Cardiac septum (tissue), 1 donor: ENCODE measurements around the gene WNT11. TPM values are rescaled to one million over a fixed set of nuclear protein-coding genes. Genes with fewer than 3 reads are reported as not detected.
"Not testable (repeated sequence)": the region's sequence is repeated elsewhere in the genome, so short reads cannot be mapped to it uniquely, and the experiment has no call there.

Experiments
- DNase-seq: peaks from one replicate; pipeline ENCODE4 v3.0.0-alpha.2; 2020; ENCODE audit warnings: low spot score
- intact Hi-C: fragments of 100-400 bp; cut with DNase I; formaldehyde crosslinking; loops from one replicate; pipeline ENCODE4 v1.14.0; 2022
- total RNA-seq: library from RNA; stranded (reverse); fragmentation: NEBNext Ultra II Directional; extraction: Animal tissue kit (Norgen Biotek cat#: 25700); gene quantifications from one replicate; pipeline ENCODE4 v1.2.1, GENCODE V29; 2021
- donor health status: DM: no; HTN: no; CAD: no.

Gene WNT11
- total RNA-seq, 1 donor from 2014 or later: 9.2 TPM

GRCh38 chr11:76208438-76209374 is 2.4 kb upstream of the WNT11 start:
- intact Hi-C loops: loop anchor here (1.0 to 5.0 kb wide), 3 partner anchors 112 to 304 kb away; no protein-coding TSS in a partner anchor
- DNase-seq: peak; percentile 89

GRCh38 chr11:76207642-76208401 is 1.5 kb upstream of the WNT11 start:
- DNase-seq: peak; percentile 88
- intact Hi-C loops: loop anchor here (1.0 to 5.0 kb wide), 5 partner anchors 112 to 311 kb away; partner anchors contain the start of genes GVQW3 and THAP12

GRCh38 chr11:76206077-76206326 is 300 bp downstream of the WNT11 start:
- no peak for DNase-seq
- intact Hi-C loops: loop anchor here (2.0 to 5.0 kb wide), 4 partner anchors 175 to 309 kb away; partner anchors contain the start of genes GVQW3 and THAP12

- no peak for DNase-seq
- intact Hi-C loops: loop anchor here (2.0 to 5.0 kb wide), 4 partner anchors 175 to 309 kb away; partner anchors contain the start of genes GVQW3 and THAP12
Observed at GRCh38 chr11:76205252-76206076, 838 bp downstream of the WNT11 start.

GRCh38 chr11:76203937-76204336 is 2.4 kb downstream of the WNT11 start:
- intact Hi-C loops: no loop called here
- no peak for DNase-seq

- DNase-seq: no peak
- intact Hi-C loops: no loop called here
Observed at GRCh38 chr11:76203131-76203925, 3.0 kb downstream of the WNT11 start.

GRCh38 chr11:76201672-76202412 is 4.5 kb downstream of the WNT11 start:
- DNase-seq: no peak
- intact Hi-C loops: no loop called here

GRCh38 chr11:76201056-76201455 is 5.2 kb downstream of the WNT11 start:
- DNase-seq: no peak
- intact Hi-C loops: no loop called here

GRCh38 chr11:76200006-76200940 is 6.0 kb downstream of the WNT11 start:
- no peak for DNase-seq
- intact Hi-C loops: no loop called here

- intact Hi-C loops, DNase-seq: not testable (repeated sequence)
Observed at GRCh38 chr11:76198691-76199090, 7.6 kb downstream of the WNT11 start.

GRCh38 chr11:76197941-76198640 is 8.2 kb downstream of the WNT11 start:
- intact Hi-C loops: no loop called here

GRCh38 chr11:76197332-76197731 is 9.0 kb downstream of the WNT11 start:
- intact Hi-C loops: no loop called here
- no peak for DNase-seq

More at GRCh38 chr11:76197941-76198640, 8.2 kb downstream of the WNT11 start:
- DNase-seq: no peak

- DNase-seq: no peak
- intact Hi-C loops: no loop called here
Observed at GRCh38 chr11:76196849-76197248, 9.5 kb downstream of the WNT11 start.

- intact Hi-C loops: no loop called here
- no peak for DNase-seq
Observed at GRCh38 chr11:76194872-76195668, 11.2 kb downstream of the WNT11 start.

- no peak for DNase-seq
- intact Hi-C loops: no loop called here
Observed at GRCh38 chr11:76193219-76193618, 13.1 kb downstream of the WNT11 start.

GRCh38 chr11:76190376-76190775 is 15.9 kb downstream of the WNT11 start:
- no peak for DNase-seq
- intact Hi-C loops: no loop called here
